H7 (cell line): ENCODE results near the gene ADGRV1. TPM values are rescaled to one million over a fixed set of nuclear protein-coding genes. Genes with fewer than 3 reads are reported as not detected.
A peak's percentile ranks its signal among the peaks of the same experiment; 100 is the strongest.
"Not testable (repeated sequence)": the region's sequence is repeated elsewhere in the genome, so short reads cannot be mapped to it uniquely, and the experiment has no call there.

Experiments used
- DNase-seq: peaks from one replicate; pipeline ENCODE4 v3.0.0; 2012
- H3K27me3 ChIP-seq: 2 replicates; pipeline ENCODE4 v1.6.0; 2011; ENCODE audit warnings: mild to moderate bottlenecking, low read length; ENCODE audit not compliant: control insufficient read depth, insufficient read depth
- H3K36me3 ChIP-seq: replicated peaks from 2 replicates; pipeline ENCODE4 v1.5.1; 2011; ENCODE audit warnings: low read length; ENCODE audit not compliant: control insufficient read depth, insufficient read depth
- H3K4me3 ChIP-seq: 2 replicates; pipeline ENCODE4 v1.5.1; 2011; ENCODE audit warnings: low read depth, mild to moderate bottlenecking, control low read depth, low read length, moderate library complexity; ENCODE audit not compliant: insufficient read depth
- total RNA-seq: library from RNA; depleted of rRNA; stranded (reverse); fragments of >200 nt; shearing (Covaris generic); gene quantifications from 2 replicates; pipeline ENCODE4 v1.2.3, GENCODE V29; 2014

ADGRV1 gene
- total RNA-seq, 1 experiment from 2014 or later = 28.8 TPM

GRCh38 chr5:90682278-90682677 lies 123.7 kb downstream of the ADGRV1 start:
- no peak for DNase-seq
- H3K4me3 ChIP-seq = no peak overlapping the region
- H3K27me3 ChIP-seq = no peaks in the 10 kb centered on the region
- H3K36me3 ChIP-seq = peaks cover 3% of the 10 kb centered on the region

GRCh38 chr5:90685425-90686022 lies 126.9 kb downstream of the ADGRV1 start:
- no peaks in the 10 kb centered on the region for H3K27me3 ChIP-seq
- H3K36me3 ChIP-seq = peaks cover 3% of the 10 kb centered on the region
- H3K4me3 ChIP-seq = no peak overlapping the region
- no peak for DNase-seq

GRCh38 chr5:90686363-90686762 lies 127.8 kb downstream of the ADGRV1 start:
- H3K27me3 ChIP-seq, H3K36me3 ChIP-seq, DNase-seq, H3K4me3 ChIP-seq: not testable (repeated sequence)

GRCh38 chr5:90687458-90687857 lies 128.9 kb downstream of the ADGRV1 start:
- H3K36me3 ChIP-seq = not testable (repeated sequence)

GRCh38 chr5:90689064-90689463 lies 130.5 kb downstream of the ADGRV1 start:
- DNase-seq = no peak
- no peaks in the 10 kb centered on the region for H3K27me3 ChIP-seq
- H3K36me3 ChIP-seq = peaks cover 6% of the 10 kb centered on the region

More at GRCh38 chr5:90687458-90687857, 128.9 kb downstream of the ADGRV1 start:
- not testable (repeated sequence) for H3K27me3 ChIP-seq, DNase-seq, H3K4me3 ChIP-seq

GRCh38 chr5:90690307-90690706 lies 131.7 kb downstream of the ADGRV1 start:
- Histone ChIP-seq H3K36me3 (peaks cover 8% of the 10 kb centered on the region), H3K27me3 (no peaks in the 10 kb centered on the region), H3K4me3 (no peak overlapping the region)
- DNase-seq = no peak

More at GRCh38 chr5:90689064-90689463, 130.5 kb downstream of the ADGRV1 start:
- no peak overlapping the region for H3K4me3 ChIP-seq

- no peak for DNase-seq
- Histone ChIP-seq H3K36me3 (peaks cover 5% of the 10 kb centered on the region), H3K4me3 (no peak overlapping the region), H3K27me3 (no peaks in the 10 kb centered on the region)
These were observed 132.9 kb downstream of the ADGRV1 start for GRCh38 chr5:90691533-90691932.

GRCh38 chr5:90696153-90696552 lies 137.6 kb downstream of the ADGRV1 start:
- Histone ChIP-seq H3K27me3 (no peaks in the 10 kb centered on the region), H3K4me3 (no peak overlapping the region), H3K36me3 (peaks cover 3% of the 10 kb centered on the region)
- DNase-seq = no peak

GRCh38 chr5:90700299-90700698 lies 141.7 kb downstream of the ADGRV1 start:
- H3K36me3 ChIP-seq = peaks cover 1% of the 10 kb centered on the region; the same call in 1 of the 2 replicates
- DNase-seq = no peak
- H3K27me3 ChIP-seq = no peaks in the 10 kb centered on the region
- no peak overlapping the region for H3K4me3 ChIP-seq

GRCh38 chr5:90703932-90704331 lies 145.3 kb downstream of the ADGRV1 start:
- no peaks in the 10 kb centered on the region for H3K27me3 ChIP-seq
- H3K36me3 ChIP-seq = peaks cover 1% of the 10 kb centered on the region; the same call in 1 of the 2 replicates
- no peak for DNase-seq
- H3K4me3 ChIP-seq = no peak overlapping the region

GRCh38 chr5:90707698-90708097 lies 149.1 kb downstream of the ADGRV1 start:
- peaks cover 1% of the 10 kb centered on the region; the same call in 1 of the 2 replicates for H3K36me3 ChIP-seq
- H3K4me3 ChIP-seq = no peak overlapping the region
- peak; percentile 2 for DNase-seq
- H3K27me3 ChIP-seq = no peaks in the 10 kb centered on the region

- Histone ChIP-seq H3K36me3 (peaks cover 2% of the 10 kb centered on the region), H3K4me3 (no peak overlapping the region), H3K27me3 (no peaks in the 10 kb centered on the region)
- peak; percentile 46 for DNase-seq
These were observed 150.9 kb downstream of the ADGRV1 start for GRCh38 chr5:90709323-90710155.

- Histone ChIP-seq H3K4me3 (no peak overlapping the region), H3K36me3 (no peaks in the 10 kb centered on the region), H3K27me3 (no peaks in the 10 kb centered on the region)
- no peak for DNase-seq
These were observed 159.8 kb downstream of the ADGRV1 start for GRCh38 chr5:90718387-90718786.

GRCh38 chr5:90739567-90739966 lies 181.0 kb downstream of the ADGRV1 start:
- no peak overlapping the region for H3K4me3 ChIP-seq
- no peaks in the 10 kb centered on the region for H3K27me3 ChIP-seq
- DNase-seq = no peak
- no peaks in the 10 kb centered on the region for H3K36me3 ChIP-seq

- no peak overlapping the region for H3K4me3 ChIP-seq
- no peak for DNase-seq
- H3K27me3 ChIP-seq = no peaks in the 10 kb centered on the region
- no peaks in the 10 kb centered on the region for H3K36me3 ChIP-seq
These were observed 181.7 kb downstream of the ADGRV1 start for GRCh38 chr5:90740244-90740799.
